Hematopoietic multipotent progenitor cell treated with erythropoietin and hydrocortisone succinate and interleukin-3 and kit ligand, for 8 days (in vitro differentiated cells): ENCODE measurements around the gene BAG5.
"Not testable (repeated sequence)": the region's sequence is repeated elsewhere in the genome, so short reads cannot be mapped to it uniquely, and the experiment has no call there.

ENCODE experiments used
- DNase-seq: peaks from one replicate; pipeline ENCODE4 v3.0.0-alpha.2; 2015

Gene BAG5, protein sequence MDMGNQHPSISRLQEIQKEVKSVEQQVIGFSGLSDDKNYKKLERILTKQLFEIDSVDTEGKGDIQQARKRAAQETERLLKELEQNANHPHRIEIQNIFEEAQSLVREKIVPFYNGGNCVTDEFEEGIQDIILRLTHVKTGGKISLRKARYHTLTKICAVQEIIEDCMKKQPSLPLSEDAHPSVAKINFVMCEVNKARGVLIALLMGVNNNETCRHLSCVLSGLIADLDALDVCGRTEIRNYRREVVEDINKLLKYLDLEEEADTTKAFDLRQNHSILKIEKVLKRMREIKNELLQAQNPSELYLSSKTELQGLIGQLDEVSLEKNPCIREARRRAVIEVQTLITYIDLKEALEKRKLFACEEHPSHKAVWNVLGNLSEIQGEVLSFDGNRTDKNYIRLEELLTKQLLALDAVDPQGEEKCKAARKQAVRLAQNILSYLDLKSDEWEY

DNA sequence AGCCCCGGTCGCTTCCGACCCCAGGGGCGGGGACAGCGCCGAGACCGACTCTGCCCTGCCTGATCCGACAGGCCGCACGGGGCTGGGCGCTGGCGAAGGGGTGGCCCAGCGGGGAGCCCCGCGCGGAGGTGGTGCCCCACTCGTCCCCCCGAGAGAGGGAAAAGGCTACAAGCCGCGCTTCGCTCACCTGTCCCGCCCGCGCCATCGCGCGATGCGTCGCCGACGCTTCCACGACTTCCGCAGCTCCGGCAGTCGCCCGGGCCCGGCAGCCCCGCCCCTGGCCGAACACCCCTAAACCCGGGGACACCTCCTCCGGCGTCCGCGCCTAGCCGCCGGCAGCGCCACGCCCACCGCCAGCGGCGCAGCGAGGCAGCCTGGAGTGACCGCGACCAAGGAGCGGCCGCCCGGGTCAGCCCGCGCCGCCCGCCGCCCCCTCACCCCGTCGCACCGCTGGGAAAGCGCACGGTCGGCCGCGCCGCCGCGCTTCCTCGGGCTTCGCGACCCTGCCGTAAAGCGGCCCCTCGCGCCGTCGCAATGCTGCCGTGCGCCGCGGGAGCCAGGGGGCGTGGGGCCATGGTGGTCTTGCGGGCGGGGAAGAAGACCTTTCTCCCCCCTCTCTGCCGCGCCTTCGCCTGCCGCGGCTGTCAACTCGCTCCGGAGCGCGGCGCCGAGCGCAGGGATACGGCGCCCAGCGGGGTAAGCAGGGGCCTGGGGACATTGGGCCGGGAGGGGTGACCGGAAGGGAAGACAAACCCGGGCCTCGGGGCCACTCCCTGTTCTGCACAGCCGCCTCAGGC lies at the start of gene BAG5, which contains the start of gene COA8:
Gene BAG5 (minus strand): TSS at position 229 of the 797 bp plus-strand sequence. CDS start 1,493 bp downstream, outside the sequence.
Gene COA8 (plus strand): TSS at position 532 of the 797 bp plus-strand sequence. CDS start 42 bp downstream, at position 574.
- DNase-seq, result peak; percentile 79

DNA sequence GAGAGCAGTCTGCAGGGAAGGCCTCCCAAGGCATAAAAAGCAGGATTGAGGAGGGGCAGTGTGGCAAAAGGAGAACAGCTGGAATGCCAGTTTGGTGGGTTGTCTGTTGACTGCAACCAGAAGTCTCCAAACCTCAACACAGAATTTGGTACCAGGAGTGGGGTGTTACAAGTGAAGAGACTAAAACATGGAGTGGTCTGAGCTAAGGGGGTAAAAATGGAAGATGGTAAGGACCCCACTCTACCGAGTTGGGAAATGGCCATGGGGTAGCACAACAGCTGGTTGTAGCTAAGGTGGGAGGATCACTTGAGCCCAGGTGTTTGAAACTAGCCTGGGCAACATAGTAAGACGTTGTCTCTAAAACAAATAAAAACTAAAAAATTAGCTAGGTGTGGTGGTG lies 48.8 kb upstream of the BAG5 start:
- no peak for DNase-seq

DNA sequence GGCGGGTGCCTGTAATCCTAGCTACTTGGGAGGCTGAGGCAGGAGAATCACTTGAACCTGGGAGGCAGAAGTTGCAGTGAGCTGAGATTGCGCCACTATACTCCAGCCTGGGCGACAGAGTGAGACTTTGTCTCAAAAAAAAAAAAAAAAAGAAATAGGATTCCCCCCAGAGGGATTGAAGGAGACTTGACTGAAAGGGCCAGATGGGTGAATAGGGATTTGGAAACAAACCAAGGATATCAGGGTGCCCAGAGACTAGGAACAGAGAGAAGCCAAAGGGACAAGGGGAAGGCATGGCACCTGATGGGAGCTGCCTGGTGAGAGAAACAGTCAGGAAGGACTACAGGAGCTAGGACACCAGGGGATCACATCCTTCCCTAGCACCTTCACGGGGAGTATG lies 46.6 kb upstream of the BAG5 start:
- DNase-seq, result not testable (repeated sequence)

DNA sequence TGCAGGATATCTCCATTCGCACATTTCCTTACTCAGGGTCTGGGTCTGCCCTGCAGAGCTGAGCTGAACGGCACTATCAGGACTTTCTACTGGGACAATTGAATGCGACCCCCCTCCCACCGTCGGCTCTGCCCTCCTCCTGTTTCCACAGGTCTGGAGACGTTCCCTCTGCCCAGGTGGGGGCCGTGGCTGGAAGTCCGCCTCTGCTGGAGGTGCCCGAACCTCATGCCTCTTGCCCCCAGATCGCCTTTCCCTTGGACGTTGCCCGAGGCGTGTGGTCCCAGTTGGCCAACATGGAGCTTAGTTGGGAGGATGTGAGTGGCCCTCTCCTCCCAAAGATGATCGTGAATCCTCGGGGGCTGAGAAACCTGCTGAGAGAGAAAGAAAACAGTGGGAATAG lies 45.4 kb upstream of the BAG5 start:
- no peak for DNase-seq

DNA sequence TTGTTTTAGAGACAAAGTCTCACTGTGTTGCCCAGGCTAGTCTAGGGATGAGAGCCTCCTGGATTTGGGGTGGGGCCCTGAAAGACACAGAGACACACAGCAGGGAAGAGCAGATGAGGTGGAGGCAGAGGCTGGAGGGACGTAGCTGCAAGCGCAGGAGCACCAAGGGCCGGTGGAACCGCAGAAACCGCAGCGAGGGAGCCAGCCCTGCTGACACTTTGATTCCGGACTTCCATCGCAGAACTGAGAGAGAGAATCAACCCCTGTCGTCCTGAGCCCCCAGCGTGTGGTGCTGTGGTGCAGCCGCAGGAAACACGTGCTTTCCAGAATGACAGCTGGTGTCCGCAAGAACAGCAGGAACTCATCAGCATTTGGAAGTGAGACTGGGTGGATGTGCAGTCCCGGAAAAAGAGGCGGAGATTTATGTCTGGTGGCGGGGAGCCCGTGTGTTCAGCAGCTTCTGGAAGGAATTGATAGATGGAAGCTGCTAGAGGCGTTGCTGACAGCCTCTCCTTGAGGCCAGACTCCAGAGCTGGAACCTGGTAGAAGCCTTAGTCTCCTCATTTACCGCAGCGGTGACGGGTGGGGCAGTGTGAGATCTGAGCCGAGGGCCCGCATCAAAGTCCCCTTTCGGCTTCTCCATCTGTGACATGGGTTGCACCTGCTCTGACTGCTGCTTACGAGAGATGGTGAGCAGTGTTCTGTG lies 44.7 kb upstream of the BAG5 start:
- peak; percentile 64 for DNase-seq

DNA sequence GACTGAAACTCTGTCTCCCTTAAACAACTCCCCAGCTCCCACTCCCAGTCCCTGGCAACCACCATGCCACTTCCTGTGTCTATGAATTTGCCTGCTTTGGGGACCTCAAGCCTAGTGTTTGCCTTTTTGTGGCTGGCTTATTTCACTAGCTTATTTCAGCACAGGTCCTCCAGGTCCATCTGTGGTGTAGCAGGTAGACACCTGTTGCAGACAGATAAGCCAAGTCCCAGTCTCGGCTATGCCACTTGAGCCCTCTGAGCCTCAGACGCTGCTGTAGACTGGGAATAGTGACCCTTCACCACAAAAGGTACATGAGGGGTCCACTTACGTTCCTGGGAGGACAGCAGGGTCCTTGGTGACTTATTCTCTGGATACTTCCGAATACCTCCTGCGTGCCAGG lies 42.2 kb upstream of the BAG5 start:
- DNase-seq, result no peak

DNA sequence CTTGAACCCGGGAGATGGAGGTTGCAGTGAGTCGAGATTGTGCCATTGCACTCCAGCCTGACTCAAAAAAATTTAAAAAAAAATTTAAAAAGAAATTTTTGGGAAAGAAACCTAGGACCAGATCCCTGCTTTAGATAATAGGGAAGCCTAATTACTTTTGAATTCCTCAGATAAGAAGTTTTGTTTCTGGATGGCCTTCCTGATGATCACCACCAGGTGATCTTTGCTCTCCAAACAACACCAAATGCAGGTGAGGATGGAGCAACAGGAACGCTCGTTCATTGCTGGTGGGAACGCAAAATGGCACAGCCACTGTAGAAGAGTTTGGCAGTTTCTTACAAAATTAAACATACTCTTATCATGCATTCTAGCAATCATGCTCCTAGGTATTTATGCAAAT lies 38.0 kb upstream of the BAG5 start:
- no peak for DNase-seq

DNA sequence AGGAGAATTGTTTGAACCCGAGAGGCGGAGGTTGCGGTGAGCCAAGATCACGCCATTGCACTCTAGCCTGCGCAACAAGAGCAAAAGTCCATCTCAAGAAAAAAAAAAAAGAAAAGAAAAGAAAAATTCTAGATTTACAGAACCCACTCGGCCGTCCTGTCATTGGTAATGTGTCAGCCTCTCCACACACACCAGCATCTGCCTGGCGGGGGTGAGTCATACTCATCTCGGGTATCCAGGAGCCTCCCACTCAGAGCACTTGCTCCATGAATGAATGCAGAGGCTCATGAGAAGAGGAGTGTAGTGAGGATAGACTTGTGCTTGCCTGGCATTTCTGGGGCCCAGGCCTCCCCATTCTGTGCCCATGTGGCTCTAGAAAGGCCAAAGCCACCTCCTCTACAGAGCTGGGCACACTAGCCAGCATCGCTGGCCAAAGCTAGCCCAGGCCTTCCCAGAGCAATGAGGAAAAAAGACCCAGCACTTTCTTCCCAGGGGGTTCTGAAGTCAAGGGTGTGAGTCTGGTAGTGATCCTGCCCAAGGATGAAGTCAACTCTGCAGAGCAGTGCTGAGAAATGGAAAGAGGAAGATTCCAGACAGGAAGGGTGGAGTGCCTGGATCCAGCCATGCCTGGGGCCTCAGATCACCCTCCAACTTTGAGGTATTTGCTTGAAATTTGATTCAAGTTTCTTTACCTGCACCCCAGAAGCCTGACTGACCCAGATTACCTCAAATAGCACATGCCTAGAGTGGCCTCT lies 35.3 kb upstream of the BAG5 start:
- no peak for DNase-seq

DNA sequence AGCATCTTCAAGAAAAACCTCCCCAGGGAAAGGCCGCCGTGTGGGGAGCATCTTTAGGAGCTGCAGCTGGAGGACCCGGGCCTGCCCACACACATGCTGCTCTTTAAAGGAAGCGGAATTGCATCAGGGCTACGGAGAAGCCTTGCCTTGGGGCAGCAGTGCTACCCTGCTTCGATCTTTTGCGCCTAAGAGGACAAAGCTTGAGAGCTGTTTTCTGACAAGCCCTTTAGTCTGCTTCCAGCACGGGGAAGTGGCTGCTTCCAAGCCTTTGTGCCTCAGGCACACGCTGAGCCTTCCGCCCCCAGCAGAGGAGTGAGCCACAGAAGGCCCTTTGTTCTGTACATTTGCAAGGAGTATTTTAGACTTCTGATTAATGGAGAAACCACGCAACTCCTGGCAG lies 31.8 kb upstream of the BAG5 start:
- DNase-seq, result no peak

DNA sequence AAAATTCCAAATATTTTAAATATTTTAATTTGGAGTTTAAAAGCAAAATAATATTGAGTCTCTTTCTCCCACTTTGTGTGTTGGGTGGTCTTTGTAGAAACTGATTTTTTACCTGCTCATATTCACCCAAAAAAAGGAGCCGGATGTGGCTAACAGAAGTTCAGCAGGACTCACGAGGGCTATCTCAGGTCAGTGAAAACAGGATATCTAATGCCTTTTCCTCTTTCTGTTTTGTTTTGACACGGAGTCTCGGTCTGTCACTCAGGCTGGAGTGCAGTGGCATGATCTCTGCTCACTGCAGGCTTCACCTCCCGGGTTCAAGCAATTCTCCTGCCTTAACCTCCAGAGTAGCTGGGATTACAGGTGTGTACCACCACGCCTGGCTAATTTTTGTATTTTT lies 31.1 kb upstream of the BAG5 start:
- no peak for DNase-seq

DNA sequence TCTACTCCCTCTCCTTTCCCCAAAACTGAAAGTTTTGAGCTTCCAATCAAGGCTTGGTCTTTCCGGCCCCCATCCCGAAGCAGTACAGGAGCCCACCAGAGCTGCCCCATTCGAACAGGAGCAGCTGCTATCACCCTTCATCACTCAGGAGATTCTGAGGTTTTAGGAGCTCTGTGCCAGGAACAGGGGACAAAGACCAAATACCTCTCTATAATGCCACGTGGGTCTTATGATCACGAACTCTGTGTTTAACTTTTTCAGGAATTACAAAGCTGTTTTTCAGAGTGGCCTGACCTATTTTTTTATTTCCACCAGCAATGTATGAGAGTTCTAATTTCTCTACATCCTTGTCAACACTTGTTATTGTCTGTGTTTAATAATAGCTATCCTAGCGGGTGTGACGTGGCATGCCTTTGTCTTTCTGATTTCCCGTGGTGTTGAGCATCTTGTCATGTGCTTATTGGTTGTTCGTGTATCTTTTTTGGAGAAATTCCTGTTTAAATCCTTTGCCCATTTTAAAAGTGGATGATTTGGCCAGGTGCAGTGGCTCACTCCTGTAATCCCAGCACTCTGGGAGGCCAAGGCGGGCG lies 22.0 kb upstream of the BAG5 start:
- no peak for DNase-seq

DNA sequence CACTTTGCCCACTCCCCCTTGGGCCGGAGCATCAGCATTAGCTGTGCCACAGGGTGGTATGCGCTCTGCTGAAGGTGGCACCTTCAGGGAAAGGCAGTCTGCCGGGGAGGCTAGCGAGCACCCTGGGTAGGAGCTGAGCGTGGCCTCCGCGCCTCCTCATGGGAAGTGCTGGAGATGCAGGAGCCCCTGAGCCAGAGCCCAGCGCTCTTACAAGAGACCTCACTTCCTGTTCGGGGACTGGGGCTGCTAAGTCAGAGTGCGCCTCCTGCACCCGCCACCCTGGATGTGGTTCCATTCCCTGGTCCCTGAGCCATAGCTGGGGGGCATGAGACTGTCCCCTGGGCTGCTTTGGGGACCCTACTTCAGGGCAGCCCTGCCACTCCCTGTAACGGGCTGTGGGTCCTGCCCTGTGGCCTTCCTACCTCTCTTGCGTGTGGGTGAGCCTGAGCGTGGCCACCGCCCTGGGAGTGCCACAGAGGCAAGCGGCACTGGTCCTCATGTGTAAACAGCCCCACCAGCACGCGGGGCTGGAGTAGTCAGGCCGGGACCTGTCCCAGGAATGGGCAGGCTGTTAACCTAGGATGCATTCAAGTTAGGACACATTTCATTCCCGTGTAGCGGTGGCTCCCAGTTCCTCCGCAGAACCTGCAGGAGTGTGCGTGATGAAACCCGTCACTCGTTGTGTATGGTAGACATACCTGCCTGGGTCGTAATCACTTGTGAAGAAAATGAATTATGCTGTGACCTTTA lies 19.7 kb upstream of the BAG5 start:
- no peak for DNase-seq

DNA sequence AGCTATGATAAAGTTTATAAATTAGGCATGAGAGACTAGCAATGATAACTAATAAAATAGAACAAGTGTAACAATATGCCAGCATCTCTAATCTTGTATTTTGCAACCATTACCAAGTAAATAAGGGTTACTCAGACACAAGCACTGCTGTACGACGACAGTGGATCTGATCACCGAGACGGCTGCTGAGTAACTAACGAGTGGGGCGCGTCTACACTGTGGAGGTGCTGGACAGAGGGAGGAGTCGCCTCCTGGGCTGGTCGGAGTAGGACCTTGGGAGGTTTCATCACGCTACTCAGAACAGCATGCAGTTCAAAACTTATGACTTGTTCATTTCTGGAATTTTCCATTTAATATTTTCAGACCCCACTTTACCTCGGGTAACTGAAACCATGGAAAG lies 18.7 kb upstream of the BAG5 start:
- DNase-seq, result no peak

DNA sequence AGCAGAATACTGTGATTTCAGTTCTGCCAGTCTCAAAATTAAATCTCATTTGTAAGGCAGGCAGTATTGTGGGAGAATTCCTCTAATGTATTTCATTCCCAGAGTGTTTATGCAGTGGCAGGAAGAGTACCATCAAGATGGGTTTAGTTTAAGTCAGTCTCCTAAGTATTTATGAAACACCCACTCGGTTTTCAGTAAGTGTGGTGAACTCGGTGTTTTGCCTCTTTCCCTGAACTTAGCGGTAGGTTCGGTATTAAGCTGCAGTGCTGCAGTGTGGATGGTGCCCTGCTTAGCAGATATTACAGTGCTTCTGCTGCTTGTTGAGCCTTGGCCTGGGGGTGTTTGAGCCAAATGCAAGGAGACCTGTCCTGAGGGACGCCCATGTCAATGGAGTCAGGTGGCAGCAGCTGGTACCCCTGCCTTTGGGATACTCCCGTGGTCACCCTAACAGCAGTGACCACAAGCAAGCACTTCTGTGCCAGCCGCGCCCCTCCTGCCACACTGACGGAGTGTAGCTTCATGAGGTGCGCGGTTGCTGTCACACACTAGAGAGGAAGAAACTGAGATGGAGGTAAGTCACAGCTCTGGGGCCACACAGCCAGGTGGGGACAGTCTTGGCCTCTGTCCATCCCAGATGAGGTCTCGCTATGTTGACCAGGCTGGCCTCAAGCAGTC lies 16.1 kb upstream of the BAG5 start:
- no peak for DNase-seq

DNA sequence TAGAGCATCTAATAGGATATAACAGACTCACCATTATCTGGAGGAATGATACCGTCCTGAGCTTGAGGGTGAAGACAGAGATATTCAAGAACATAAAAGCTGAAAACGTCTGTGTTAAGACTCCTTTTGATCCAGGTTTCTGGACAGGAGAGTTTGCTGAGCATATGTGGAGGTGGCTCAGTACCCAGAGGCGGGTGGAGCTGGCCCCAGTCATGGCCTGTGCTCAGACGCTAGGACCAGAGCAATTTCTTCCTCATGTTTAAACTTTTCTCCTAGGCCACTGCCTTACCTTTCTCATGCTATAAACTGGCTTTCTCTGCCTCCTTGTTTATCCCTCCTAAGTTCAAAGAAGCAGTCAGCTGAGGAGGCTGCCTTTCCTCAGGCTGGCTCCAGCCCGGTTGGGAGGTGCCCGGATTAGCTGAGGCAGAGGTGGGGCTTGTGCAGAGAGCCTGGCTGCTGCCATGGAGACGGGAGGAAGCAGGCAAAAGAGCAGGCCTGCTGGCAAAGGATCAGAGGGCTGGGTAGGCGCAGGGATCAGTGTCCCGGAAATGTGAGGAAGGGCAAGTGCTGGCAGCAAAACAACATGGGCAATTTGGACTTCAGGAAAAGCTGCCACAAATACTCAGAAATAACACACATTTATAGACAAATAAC lies 14.0 kb upstream of the BAG5 start:
- no peak for DNase-seq

DNA sequence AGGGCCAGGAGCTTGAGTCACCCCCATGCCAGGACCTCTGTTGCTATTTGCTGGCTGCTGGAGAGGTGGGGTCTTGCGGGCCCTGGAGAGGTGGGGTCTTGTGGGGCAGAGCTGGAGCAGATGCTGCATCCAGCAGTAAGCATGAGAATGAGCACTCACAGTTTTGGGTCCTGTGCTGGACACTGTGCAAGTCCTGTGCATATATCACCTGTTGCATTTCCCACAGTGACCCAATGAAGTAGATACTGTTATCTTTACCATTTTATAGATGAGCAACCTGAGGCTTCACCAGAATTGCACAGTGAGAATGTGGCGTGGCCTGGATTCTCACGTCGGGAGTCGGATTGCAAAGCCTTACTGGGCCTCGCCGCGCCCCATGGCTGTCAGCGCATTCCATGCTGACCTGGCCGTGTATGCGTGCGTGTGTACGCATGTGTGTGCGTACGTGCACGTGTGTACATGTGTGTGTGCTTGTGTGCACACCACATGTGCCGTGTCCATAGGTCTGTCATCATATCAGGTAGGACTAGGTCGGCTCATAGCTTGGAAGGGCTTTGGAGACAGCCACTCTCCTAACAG lies 12.3 kb upstream of the BAG5 start:
- DNase-seq, result no peak

DNA sequence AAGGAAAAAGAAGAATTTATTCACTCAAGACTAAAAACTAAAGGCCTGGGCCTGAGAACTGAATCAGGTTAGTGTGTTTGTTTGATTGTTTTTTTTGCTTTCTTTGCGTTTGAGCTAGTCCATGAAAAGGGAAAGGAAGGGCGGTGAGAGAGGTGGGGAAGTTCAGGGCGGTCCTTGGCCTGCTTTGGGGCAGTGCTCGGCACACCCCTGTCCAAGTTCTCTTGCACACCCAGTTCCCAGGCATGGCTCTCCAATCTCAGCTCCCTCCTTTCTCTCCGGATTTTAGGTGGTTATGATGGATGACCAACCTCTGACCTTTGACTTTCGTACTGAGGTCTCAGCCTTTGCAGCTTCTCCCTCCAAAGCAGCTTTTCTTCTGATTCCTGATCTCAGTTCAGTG lies 11.6 kb upstream of the BAG5 start:
- no peak for DNase-seq

DNA sequence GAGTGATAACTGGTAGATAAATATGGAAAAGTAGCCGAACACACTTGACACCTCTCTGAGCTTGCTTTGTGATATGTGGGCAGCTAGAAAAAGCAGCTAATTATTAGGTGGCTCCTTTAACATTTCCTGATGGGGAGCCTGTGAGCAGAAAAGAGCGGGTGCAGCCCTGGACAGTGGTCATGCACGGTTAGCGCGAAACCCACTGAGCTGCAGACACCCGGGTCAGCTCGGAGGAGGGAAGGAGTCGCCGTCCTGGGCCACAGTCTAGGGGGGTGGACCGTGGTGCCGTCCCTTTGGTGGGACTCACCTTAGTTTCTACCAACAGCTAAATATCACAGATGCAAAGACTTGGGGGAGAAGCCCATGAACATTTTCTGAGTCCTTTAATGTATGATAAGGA lies 7.0 kb upstream of the BAG5 start:
- no peak for DNase-seq

DNA sequence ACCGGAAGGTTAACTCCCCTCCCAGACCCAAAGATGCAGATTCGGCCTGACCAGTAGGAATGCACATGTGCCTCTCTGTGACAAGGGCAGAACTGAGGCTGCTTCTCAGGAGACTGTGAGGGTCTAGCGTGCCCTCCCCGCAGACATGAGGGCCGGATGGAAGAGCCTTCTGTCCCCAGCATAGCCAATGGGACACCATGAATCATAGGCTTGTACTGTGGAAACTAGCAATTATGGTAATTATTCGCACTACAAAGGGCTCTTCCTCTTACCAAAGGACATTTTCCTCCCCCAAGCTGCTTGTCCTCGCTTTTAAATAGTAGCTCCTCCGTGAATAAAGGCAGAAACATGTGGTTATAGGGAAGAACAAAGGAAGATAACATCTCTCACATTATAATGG lies 6.5 kb upstream of the BAG5 start:
- no peak for DNase-seq
